ENCODE measurements around the gene XPC.

DNA sequence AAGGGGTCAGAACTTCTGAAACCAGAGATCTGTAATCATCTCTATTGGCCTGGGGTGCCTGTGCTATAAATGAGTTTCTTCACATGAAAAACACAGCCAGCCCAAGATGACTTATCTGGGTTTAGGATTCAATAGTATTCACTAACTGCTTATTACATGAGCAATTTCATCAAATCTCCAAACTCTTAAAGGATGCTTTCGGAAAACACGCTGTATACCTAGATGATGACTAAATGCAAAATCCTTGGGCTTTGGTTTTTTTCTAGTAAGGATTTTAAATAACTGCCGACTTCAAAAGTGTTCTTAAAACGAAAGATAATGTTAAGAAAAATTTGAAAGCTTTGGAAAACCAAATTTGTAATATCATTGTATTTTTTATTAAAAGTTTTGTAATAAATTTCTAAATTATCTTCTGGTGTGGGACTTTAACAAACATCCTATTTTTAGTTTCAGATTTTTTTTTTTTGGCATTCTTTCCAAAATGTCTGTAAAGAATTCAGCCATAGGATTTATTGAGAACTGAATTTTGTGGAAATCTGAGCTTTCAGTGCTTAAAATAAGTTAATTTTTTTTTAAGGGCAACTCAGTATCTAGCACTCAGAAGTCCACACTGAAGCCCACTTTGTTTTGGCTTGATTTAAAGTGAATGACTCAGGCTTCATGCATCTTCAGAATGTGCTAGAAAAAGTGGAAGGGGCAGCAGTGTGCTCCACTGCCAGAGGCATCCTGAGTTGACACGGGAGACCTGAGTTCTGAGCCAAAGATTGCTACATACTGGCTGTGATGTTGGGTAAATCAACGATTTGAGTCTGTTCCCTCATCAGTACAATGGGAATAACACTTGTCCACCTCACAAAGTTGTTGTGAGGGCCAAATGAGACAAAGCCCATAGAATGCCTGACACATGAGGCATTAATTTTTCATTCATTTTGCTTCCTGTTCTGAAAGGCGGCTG is 34.9 kb downstream of the XPC start:
- TF ChIP-seq, protein P1, sequence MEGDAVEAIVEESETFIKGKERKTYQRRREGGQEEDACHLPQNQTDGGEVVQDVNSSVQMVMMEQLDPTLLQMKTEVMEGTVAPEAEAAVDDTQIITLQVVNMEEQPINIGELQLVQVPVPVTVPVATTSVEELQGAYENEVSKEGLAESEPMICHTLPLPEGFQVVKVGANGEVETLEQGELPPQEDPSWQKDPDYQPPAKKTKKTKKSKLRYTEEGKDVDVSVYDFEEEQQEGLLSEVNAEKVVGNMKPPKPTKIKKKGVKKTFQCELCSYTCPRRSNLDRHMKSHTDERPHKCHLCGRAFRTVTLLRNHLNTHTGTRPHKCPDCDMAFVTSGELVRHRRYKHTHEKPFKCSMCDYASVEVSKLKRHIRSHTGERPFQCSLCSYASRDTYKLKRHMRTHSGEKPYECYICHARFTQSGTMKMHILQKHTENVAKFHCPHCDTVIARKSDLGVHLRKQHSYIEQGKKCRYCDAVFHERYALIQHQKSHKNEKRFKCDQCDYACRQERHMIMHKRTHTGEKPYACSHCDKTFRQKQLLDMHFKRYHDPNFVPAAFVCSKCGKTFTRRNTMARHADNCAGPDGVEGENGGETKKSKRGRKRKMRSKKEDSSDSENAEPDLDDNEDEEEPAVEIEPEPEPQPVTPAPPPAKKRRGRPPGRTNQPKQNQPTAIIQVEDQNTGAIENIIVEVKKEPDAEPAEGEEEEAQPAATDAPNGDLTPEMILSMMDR (conservative IDR thresholded peaks at IDR 0.05; ENCODE audit: low read depth, low read length): no peak
- TF ChIP-seq EZH2 (IDR thresholded peaks at IDR 0.05; ENCODE audit: borderline replicate concordance, low read depth, low read length, poor library complexity, severe bottlenecking): no peak
